AG04449 (cell line): ENCODE data around the gene MRPL18.
"Not testable (repeated sequence)": the region's sequence is repeated elsewhere in the genome, so short reads cannot be mapped to it uniquely, and the experiment has no call there.

Source experiments
- CTCF ChIA-PET: fragments of 350-600 bp; formaldehyde crosslinking; extraction: SDS; loops from one replicate; lab custom pipeline; 2021; ENCODE audit warnings: antibody characterized with exemption; lab: Yijun Ruan, JAX
- POLR2A ChIA-PET: fragments of 400-600, 350-600 bp; formaldehyde crosslinking; extraction: SDS; loops from one replicate; lab custom pipeline; 2020; ENCODE audit warnings: antibody characterized with exemption, inconsistent platforms; lab: Yijun Ruan, JAX
- DNase-seq: peaks from one replicate; pipeline ENCODE4 v3.0.0-alpha.2; 2010; ENCODE audit warnings: low read depth, low spot score
- H3K4me3 ChIP-seq: 2 replicates; pipeline ENCODE4 v1.5.1; 2011; ENCODE audit warnings: low read depth, mild to moderate bottlenecking, control low read depth, low read length
- CTCF ChIP-seq: IDR thresholded peaks from one replicate; pipeline ENCODE4 v1.5.1; 2011; ENCODE audit warnings: mild to moderate bottlenecking, moderate library complexity, low read length, control low read depth, inconsistent platforms; ENCODE audit not compliant: insufficient read depth; ENCODE audit errors: missing control alignments

The MRPL18 gene

GRCh38 chr6:159790149-159790955, at the start of gene MRPL18:
Gene MRPL18, plus strand, starts transcription at chr6:159790467. Its CDS starts 121 bp downstream, at chr6:159790588.
- ChIA-PET CTCF (interaction anchor here (0.7 to 4.2 kb wide), 9 partner anchors 11 to 152 kb away, joined by 3 to 21 read pairs (median 4); partner anchors contain the start of gene WTAP), POLR2A (interaction anchor here (0.6 to 1.7 kb wide), 11 partner anchors 10 to 98 kb away, joined by 3 to 12 read pairs (median 4); partner anchors contain the start of genes PNLDC1, SOD2 and WTAP)
- TF ChIP-seq CTCF, result no peak
- peak within 1 kb of the TSS; percentile 95 for H3K4me3 ChIP-seq
- peak; percentile 92 for DNase-seq

- no peak overlapping the region for H3K4me3 ChIP-seq
- TF ChIP-seq CTCF, result no peak
- ChIA-PET POLR2A (no interaction called here), CTCF (no interaction called here)
- no peak for DNase-seq
Observed at GRCh38 chr6:159742165-159742564, 48.1 kb upstream of the MRPL18 start.

GRCh38 chr6:159745081-159745480, 45.2 kb upstream of the MRPL18 start:
- H3K4me3 ChIP-seq, result no peak overlapping the region
- TF ChIP-seq CTCF, result no peak
- ChIA-PET POLR2A (no interaction called here), CTCF (no interaction called here)
- DNase-seq, result no peak

- DNase-seq, result no peak
- CTCF ChIA-PET, result interaction anchor here (0.8 kb wide), 1 partner anchor 14 kb away, joined by 3 read pairs; no protein-coding TSS in a partner anchor
- no peak overlapping the region for H3K4me3 ChIP-seq
- no peak for TF ChIP-seq CTCF
- POLR2A ChIA-PET, result no interaction called here
Observed at GRCh38 chr6:159746759-159747158, 43.5 kb upstream of the MRPL18 start.

GRCh38 chr6:159748127-159748526, 42.1 kb upstream of the MRPL18 start:
- CTCF ChIA-PET, result interaction anchor here (0.7 kb wide), 1 partner anchor 12 kb away, joined by 4 read pairs; no protein-coding TSS in a partner anchor
- POLR2A ChIA-PET, DNase-seq, H3K4me3 ChIP-seq: not testable (repeated sequence)

GRCh38 chr6:159751448-159751847, 38.8 kb upstream of the MRPL18 start:
- H3K4me3 ChIP-seq, result no peak overlapping the region
- ChIA-PET CTCF (interaction anchor here (0.6 to 1.5 kb wide), 2 partner anchors 31 to 60 kb away, joined by 3 to 4 read pairs; no protein-coding TSS in a partner anchor), POLR2A (no interaction called here)
- no peak for TF ChIP-seq CTCF
- no peak for DNase-seq
